ENCODE measurements around the gene HPD. TPM values are rescaled to one million over a fixed set of nuclear protein-coding genes. Genes with fewer than 3 reads are reported as not detected.
"Not testable (repeated sequence)": the region's sequence is repeated elsewhere in the genome, so short reads cannot be mapped to it uniquely, and the experiment has no call there.

HPD gene
- total RNA-seq, 1 donor from 2014 or later, result 1.3 TPM

DNA sequence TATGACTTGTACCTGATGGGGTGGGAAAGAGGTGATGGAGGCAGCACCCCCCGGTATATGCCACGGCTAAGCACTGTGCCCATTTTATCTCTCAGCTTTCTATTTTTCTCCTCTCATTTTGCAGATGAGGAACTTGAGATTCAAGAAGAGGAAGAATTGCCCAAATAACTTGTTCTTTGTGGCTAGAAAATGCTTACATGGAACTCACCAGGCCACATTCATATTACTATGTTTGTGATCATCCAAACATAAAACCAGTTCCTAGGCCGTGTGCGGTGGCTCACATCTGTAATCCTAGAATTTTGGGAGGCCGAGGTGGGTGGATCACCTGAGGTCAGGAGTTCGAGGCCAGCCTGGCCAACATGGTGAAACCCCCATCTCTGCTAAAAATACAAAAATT, 15.4 kb upstream of the HPD start:
- no peak for TF ChIP-seq CTCF (IDR thresholded peaks at IDR 0.05; ENCODE audit: borderline replicate concordance)
- Histone ChIP-seq H3K36me3 (no peaks in the 10 kb centered on the region), H3K9me3 (replicated peaks) (no peaks in the 10 kb centered on the region), H3K4me1 (no peaks in the 10 kb centered on the region), H3K27ac (replicated peaks) (no peak overlapping the region), H3K4me3 (no peak overlapping the region), H3K27me3 (ENCODE audit: low read depth) (no peaks in the 10 kb centered on the region)
- intact Hi-C loops (cut with micrococcal nuclease), result no loop called here
- no peak for DNase-seq

- TF ChIP-seq CTCF (IDR thresholded peaks at IDR 0.05; ENCODE audit: borderline replicate concordance), result no peak
- H3K27me3 ChIP-seq (ENCODE audit: low read depth), result no peaks in the 10 kb centered on the region
- H3K9me3 ChIP-seq (replicated peaks), result no peaks in the 10 kb centered on the region
- intact Hi-C loops (cut with micrococcal nuclease), result no loop called here
- H3K4me1 ChIP-seq, result no peaks in the 10 kb centered on the region
- DNase-seq, result no peak
- H3K27ac ChIP-seq (replicated peaks), result no peak overlapping the region
- no peak overlapping the region for H3K4me3 ChIP-seq
- no peaks in the 10 kb centered on the region for H3K36me3 ChIP-seq
Observed at GRCh38 chr12:121873216-121873569, 14.5 kb upstream of the HPD start.

DNA sequence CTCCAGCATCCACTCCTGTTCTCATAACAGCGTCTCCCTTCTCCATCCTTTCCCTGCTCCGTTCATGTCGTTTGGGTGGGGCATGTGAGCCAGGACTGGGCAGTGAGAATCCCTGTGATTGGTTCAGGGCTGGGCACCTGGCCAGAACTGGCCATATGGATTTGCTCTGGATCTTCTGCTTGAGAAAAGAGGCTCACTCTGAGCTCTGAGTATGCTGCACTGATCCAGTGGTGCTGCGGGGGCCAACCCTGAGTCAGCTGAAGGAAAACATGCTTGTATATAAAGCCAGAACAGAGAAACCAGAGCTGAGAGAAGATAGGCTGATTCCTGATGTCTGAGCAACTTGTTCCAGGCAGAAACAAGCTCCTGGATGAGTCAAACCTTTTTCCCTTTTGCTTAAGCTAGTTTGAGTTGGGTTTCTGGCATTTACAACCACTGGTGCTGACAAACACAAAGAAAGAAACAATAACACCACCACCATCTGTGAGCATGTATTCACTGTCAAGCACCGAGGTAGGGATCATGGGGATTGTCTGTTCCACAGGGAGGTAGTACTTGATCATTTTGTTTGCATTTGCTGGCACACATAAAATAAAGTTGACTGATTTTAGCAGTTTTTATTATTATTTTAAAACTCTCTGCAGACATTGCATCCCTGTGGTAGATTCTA, 14.0 kb upstream of the HPD start:
- Histone ChIP-seq H3K36me3 (no peaks in the 10 kb centered on the region), H3K4me3 (no peak overlapping the region), H3K27me3 (ENCODE audit: low read depth) (no peaks in the 10 kb centered on the region), H3K27ac (replicated peaks) (no peak overlapping the region), H3K4me1 (no peaks in the 10 kb centered on the region), H3K9me3 (replicated peaks) (no peaks in the 10 kb centered on the region)
- intact Hi-C loops (cut with micrococcal nuclease), result no loop called here
- DNase-seq, result peak; percentile 31
- no peak for TF ChIP-seq CTCF (IDR thresholded peaks at IDR 0.05; ENCODE audit: borderline replicate concordance)

DNA sequence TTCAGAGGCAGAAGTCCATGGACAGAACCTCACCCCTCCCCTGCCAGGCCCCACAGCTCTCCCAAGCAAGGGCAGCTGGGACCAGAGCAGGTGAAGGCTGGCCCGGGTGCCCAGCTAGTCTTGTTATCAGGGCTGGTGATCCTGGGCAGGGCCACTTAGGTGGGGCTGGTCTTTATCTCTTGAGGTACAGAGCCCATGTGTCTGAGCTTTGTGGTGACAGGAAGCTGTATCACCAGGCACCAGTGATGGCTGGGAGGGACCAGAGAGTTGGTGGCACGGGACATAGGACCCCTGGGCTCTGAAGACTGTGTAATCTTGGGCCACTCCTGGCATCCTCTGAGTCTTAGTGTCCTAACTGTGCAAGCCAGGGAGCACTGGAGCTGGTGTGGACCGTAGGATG, 12.8 kb upstream of the HPD start:
- no peak for TF ChIP-seq CTCF (IDR thresholded peaks at IDR 0.05; ENCODE audit: borderline replicate concordance)

DNA sequence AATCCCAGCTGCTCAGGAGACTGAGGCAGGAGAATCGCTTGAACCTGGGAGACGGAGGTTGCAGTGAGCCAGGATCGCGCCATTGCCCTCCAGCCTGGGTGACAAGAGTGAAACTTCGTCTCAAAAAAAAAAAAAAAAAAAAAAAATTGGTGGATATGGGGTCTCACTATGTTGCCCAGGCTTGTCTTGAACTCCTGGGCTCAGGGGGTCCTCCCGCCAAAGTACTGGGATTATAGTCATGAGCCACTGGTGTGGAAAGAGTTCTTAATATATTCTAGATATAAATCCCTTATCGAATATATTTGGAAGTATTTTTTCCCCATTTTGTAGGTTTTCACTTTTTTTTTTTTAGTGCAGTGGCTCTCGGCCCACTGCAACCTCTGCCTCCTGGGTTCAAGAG, 10.6 kb upstream of the HPD start:
- H3K4me3 ChIP-seq; H3K4me1 ChIP-seq; H3K27ac ChIP-seq (replicated peaks); intact Hi-C loops (cut with micrococcal nuclease); H3K27me3 ChIP-seq (ENCODE audit: low read depth); DNase-seq; H3K9me3 ChIP-seq (replicated peaks); H3K36me3 ChIP-seq: not testable (repeated sequence)

More for the DNA sequence above, 12.8 kb upstream of the HPD start:
- H3K9me3 ChIP-seq (replicated peaks), result no peaks in the 10 kb centered on the region
- H3K4me3 ChIP-seq, result no peak overlapping the region
- H3K36me3 ChIP-seq, result no peaks in the 10 kb centered on the region
- H3K27me3 ChIP-seq (ENCODE audit: low read depth), result no peaks in the 10 kb centered on the region
- no peak overlapping the region for H3K27ac ChIP-seq (replicated peaks)
- intact Hi-C loops (cut with micrococcal nuclease), result no loop called here
- H3K4me1 ChIP-seq, result no peaks in the 10 kb centered on the region
- no peak for DNase-seq

DNA sequence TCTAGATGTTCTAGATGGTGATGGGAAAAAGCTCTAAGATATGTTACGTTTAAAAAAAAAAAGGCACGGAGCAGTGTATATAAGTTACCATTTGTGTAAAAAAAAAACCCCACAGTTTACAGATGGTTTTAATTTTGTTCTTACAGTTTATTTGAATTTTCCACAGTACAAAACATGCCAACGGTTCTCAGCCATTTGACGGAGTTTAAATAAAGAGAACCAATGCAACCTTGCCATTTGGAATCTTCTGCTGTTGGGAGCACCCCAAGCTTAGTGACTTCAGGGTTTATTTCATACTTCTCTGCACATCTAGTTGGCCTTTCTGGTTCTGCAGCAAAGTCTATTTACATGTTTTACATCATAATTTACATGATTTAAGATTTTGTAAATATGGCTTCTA, 7.7 kb upstream of the HPD start:
- DNase-seq, result no peak
- Histone ChIP-seq H3K4me3 (no peak overlapping the region), H3K27ac (replicated peaks) (no peak overlapping the region), H3K36me3 (no peaks in the 10 kb centered on the region), H3K4me1 (no peaks in the 10 kb centered on the region), H3K27me3 (ENCODE audit: low read depth) (no peaks in the 10 kb centered on the region), H3K9me3 (replicated peaks) (no peaks in the 10 kb centered on the region)
- intact Hi-C loops (cut with micrococcal nuclease), result no loop called here
- TF ChIP-seq CTCF (IDR thresholded peaks at IDR 0.05; ENCODE audit: borderline replicate concordance), result no peak
